Measurements from ENCODE around the gene PDE4DIP.
A peak's percentile ranks its signal among the peaks of the same experiment; 100 is the strongest.
"Not testable (repeated sequence)": the region's sequence is repeated elsewhere in the genome, so short reads cannot be mapped to it uniquely, and the experiment has no call there.

PDE4DIP gene

DNA sequence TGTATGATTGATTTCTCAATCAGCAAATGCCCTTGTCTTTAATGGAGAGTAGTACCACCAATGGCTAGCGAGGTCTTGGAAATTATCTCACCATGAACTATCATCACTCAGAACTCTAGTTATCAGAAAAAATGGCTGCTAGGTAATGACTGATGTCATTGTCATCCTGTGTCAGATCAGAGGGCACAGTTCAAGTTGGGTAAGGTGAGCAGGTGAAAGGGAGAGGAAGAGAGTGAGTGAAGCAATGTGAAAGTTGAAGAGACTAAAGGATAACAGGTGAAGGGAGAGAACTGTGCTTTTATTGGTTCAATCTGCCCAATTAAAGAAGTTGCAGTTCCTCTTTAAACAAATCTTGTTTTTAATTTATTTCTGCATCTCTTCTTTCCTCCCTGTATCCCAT is 76.8 kb downstream of the PDE4DIP start:
- H3K4me1 Mint-ChIP-seq = peaks cover 4 to 10% of the 10 kb centered on the region in 2 donors
- not testable (repeated sequence) for H3K9me3 Mint-ChIP-seq; H3K27ac Mint-ChIP-seq; H3K27me3 Mint-ChIP-seq; H3K4me3 Mint-ChIP-seq; ATAC-seq (replicated peaks); H3K36me3 Mint-ChIP-seq; DNase-seq

DNA sequence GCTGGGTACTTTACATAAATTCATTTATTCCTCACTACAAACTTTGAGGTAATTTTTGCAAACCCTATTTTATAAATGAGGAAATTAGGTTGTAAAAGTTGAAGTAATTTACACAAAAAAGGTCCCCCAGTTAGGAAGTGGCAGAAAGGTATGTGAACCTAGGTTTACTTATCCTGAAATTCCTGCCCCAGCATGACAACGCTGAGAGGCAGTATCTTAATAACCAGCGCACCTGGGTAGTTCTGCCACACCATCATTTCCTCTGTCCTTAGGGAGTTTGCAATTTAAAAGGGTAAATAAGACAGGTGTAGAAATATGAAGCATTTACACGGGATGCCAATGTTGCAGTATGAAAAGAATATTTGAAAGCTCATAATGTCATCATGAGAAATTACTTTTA is 79.6 kb downstream of the PDE4DIP start:
- H3K27ac Mint-ChIP-seq; DNase-seq; ATAC-seq (replicated peaks): not testable (repeated sequence)

DNA sequence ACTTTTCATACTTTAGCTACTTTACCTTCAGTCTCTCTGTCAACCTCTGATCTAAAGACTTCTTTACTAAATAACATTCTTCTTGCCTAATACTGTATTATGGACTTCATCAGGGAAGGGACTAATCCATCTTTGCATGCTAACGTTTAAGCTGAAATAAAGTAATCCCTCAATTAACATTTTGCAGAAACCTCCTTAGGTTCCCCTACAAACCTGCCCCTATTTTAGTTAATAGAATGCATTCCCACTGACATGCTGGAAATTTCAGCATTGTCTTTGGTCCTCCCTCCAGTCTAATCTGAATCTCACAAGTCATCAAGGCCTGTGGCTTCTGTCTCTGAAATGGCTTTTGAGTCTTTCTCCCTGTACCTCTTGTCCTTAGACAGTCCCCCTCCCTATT is 83.4 kb downstream of the PDE4DIP start:
- H3K4me3 Mint-ChIP-seq; H3K27ac Mint-ChIP-seq; DNase-seq; H3K27me3 Mint-ChIP-seq; H3K9me3 Mint-ChIP-seq; ATAC-seq (replicated peaks); H3K36me3 Mint-ChIP-seq; H3K4me1 Mint-ChIP-seq: not testable (repeated sequence)

More for the DNA sequence above, 79.6 kb downstream of the PDE4DIP start:
- H3K9me3 Mint-ChIP-seq, H3K36me3 Mint-ChIP-seq, H3K27me3 Mint-ChIP-seq, H3K4me1 Mint-ChIP-seq, H3K4me3 Mint-ChIP-seq: not testable (repeated sequence)

DNA sequence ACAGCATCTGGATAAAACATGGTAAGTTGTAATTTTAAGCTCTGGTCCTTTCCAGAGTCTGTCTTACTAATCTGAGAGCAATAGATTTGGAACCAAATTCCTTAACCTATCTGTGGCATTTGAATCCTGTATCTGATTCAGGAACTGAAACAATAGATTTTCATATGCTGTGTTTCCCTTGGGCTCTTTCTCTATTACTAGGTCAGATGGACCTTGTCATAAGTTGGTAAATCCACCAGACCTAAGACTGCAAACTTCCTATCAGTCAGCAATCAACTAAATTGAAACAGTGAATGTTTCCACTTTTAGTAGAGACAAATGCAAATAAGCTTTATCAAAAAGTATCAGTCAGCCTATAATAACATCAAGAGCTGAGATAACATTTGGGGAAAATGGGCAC is 85.0 kb downstream of the PDE4DIP start:
- H3K36me3 Mint-ChIP-seq, H3K4me3 Mint-ChIP-seq, DNase-seq, H3K27me3 Mint-ChIP-seq, H3K4me1 Mint-ChIP-seq, H3K27ac Mint-ChIP-seq, H3K9me3 Mint-ChIP-seq: not testable (repeated sequence)
- peak; percentile 71 to 74 for ATAC-seq (replicated peaks)

DNA sequence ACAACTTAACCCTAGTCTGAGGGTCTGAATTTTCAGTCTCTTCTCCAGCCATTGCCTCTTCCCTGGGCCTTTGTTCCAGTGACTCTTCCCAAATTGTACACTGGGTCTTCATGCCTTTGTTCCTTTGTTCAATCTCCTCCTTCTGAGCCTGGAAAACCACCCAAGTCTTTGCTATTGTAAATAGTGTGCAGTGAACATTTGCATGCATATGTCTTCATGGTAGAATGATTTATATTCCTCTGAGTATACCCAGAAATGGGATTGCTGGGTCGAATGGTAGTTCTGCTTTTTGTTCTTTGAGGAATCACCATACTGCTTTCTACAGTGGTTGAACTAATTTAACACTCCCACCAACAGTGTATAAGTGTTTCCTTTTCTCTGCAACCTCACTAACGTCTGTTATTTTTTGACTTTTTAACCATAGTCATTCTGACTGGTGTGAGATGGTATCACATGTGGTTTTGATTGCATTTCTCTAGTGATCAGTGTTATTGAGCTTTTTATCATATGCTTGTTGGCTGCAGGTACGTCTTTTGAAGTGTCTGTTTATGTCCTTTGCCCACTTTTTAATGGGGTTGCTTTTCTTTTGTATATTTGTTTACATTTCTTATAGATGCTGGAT is 91.3 kb downstream of the PDE4DIP start:
- DNase-seq, H3K27ac Mint-ChIP-seq, H3K9me3 Mint-ChIP-seq, H3K4me3 Mint-ChIP-seq, H3K4me1 Mint-ChIP-seq, H3K36me3 Mint-ChIP-seq, H3K27me3 Mint-ChIP-seq: not testable (repeated sequence)
- peak in 1 of 2 donors; percentile 18 for ATAC-seq (replicated peaks)

DNA sequence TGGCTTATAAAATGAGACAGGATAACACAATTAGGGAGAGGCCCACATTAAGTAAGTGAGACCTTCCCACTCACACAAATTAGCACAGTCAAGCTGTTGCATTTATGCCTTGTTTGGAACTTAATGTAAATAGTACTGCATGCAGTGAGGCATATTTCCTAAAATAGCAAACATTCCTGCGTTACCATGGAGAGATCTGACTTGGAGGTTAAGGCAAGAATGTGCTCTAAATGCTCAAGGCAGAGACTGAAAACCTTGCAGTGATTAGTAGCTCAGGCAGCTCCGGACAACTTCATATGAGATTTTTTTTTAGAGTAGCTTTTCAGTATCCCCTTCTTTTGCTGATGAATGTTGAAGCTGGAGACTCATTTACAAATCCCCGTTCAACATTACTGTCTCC is 98.7 kb downstream of the PDE4DIP start:
- not testable (repeated sequence) for ATAC-seq (replicated peaks); H3K4me3 Mint-ChIP-seq; H3K36me3 Mint-ChIP-seq; H3K27ac Mint-ChIP-seq; H3K27me3 Mint-ChIP-seq; H3K4me1 Mint-ChIP-seq; H3K9me3 Mint-ChIP-seq; DNase-seq

DNA sequence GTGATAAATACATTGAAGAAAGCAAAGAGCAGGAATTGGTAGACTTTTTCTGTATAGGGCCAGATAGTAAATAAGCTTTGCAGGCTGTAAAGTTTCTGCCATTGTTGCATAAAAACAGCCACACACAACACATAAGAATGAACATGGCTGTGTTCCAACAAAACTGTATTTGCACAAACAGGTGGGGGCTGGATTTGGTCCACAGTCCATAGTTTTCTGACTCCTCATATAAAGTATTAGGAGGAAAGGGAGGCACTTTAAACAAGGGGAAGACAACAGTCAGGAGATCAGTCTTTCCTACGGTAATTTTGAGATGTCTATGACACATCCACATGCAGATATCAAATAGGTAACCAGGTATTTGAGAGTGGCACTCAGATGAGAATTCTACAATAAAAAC is 100.9 kb downstream of the PDE4DIP start:
- not testable (repeated sequence) for H3K4me3 Mint-ChIP-seq; H3K27ac Mint-ChIP-seq; ATAC-seq (replicated peaks); H3K9me3 Mint-ChIP-seq; H3K36me3 Mint-ChIP-seq; DNase-seq; H3K27me3 Mint-ChIP-seq; H3K4me1 Mint-ChIP-seq

DNA sequence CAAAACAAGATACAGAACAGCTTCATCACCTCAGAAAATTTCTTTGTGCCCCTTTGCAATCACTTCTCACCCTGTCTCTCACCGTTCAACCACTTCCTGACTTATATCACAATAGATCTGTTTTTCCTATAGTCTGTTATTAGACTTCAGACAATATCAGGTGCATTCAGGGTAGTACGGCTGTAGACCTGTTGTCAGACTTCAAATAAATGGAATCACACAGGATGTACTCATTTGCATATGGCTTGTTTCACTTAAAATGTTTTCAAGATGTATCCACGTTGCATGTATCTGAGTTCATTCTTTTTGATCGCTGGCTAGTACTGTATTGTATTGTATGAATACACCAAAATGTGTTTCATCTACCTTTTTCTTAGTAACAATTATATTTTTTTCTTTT is 104.5 kb downstream of the PDE4DIP start:
- not testable (repeated sequence) for H3K36me3 Mint-ChIP-seq; H3K27me3 Mint-ChIP-seq; H3K9me3 Mint-ChIP-seq; H3K27ac Mint-ChIP-seq; H3K4me1 Mint-ChIP-seq; ATAC-seq (replicated peaks); DNase-seq; H3K4me3 Mint-ChIP-seq

DNA sequence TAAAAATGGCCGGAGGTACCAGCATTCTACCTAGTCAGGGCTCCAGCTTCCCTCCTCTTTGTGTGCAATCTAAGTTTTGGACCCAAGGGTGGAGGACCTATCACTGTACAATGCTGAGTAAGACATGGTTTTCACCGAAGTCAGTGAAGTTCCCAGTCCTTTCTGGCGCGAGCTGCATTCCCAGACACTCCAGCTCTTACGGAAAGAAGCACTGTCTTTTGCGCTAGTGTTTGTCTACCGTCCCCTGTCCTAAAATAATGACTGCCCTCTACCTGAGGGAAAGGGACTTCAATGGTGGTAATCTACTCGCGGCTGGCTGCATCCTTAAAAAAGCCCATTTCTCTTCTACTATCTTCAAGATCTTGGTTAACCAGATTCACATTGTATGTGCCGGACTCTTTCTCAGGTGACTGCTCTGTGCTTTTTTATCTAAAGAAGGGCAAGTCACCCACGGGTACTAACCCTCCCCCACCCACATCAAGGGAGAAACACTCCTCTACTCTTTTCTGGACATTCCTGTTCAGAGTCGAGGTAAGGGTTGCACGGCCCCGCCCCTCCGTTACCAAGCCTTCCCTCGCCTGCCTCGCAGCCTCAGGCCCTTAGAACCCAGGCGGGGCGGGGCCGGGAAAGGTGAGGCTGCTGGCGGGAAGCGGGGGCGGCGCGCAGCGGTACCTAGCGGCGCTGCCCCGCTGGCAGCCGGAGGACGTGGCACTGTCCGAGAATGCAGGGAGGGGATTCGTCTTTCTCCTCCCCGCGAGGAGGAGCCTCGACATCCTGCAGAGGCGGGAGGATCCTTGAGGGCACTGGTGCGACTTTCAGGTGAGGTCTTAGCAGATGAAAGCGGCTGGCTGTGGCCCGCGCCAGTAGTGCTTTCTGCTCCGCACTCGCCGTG is 107.4 kb downstream of the PDE4DIP start:
- H3K36me3 Mint-ChIP-seq = not testable (repeated sequence)
- peak overlapping the region; percentile 92 for H3K27ac Mint-ChIP-seq

DNA sequence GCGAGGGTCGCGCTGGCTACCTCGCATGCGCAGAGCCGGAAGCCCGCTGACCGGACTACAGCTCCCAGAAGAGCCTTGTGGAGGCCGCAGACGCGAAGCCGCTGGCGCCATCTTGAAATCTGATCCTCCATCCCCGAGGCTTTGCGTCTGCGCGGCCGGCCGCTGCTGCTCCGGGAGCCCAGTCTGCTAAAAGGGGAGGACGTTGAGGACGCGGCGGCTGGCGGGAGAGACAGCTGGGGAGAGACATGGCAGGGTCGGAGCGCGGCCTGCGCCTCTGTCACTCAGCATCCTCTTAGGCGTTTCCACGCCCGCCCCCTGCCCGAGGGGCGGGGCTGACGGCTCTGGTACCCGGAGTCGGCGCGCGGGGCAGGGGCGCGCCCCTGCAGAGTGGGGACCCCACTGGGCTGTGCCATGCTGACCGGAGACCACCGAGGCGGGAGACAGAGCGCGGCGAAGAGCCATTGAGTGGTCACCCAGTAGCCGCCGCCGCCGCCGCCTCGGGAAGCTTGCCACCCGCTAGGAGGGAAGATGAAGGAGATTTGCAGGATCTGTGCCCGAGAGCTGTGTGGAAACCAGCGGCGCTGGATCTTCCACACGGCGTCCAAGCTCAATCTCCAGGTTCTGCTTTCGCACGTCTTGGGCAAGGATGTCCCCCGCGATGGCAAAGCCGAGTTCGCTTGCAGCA is 108.2 kb downstream of the PDE4DIP start:
- peak overlapping the region; percentile 92 for H3K27ac Mint-ChIP-seq
- peaks cover 4 to 11% of the 10 kb centered on the region in 2 donors for H3K4me1 Mint-ChIP-seq
- not testable (repeated sequence) for H3K27me3 Mint-ChIP-seq, H3K9me3 Mint-ChIP-seq, H3K36me3 Mint-ChIP-seq
- peak; percentile 84 to 87 for ATAC-seq (replicated peaks)
- DNase-seq = peak; percentile 76
- peak overlapping the region; percentile 89 to 92 for H3K4me3 Mint-ChIP-seq

More for the DNA sequence above, 107.4 kb downstream of the PDE4DIP start:
- Mint-ChIP-seq H3K4me3 (peak overlapping the region; percentile 89 to 92), H3K4me1 (peaks cover 4 to 11% of the 10 kb centered on the region in 2 donors)
- DNase-seq (peak; percentile 74), ATAC-seq (replicated peaks) (peak; percentile 79 to 80)
- not testable (repeated sequence) for H3K27me3 Mint-ChIP-seq, H3K9me3 Mint-ChIP-seq

DNA sequence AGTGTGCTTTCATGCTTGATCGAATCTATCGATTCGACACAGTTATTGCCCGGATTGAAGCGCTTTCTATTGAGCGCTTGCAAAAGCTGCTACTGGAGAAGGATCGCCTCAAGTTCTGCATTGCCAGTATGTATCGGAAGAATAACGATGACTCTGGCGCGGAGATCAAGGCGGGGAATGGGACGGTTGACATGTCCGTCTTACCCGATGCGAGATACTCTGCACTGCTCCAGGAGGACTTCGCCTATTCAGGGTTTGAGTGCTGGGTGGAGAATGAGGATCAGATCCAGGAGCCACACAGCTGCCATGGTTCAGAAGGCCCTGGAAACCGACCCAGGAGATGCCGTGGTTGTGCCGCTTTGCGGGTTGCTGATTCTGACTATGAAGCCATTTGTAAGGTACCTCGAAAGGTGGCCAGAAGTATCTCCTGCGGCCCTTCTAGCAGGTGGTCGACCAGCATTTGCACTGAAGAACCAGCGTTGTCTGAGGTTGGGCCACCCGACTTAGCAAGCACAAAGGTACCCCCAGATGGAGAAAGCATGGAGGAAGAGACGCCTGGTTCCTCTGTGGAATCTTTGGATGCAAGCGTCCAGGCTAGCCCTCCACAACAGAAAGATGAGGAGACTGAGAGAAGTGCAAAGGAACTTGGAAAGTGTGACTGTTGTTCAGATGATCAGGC is 108.8 kb downstream of the PDE4DIP start:
- ATAC-seq (replicated peaks) = peak; percentile 2 to 4

DNA sequence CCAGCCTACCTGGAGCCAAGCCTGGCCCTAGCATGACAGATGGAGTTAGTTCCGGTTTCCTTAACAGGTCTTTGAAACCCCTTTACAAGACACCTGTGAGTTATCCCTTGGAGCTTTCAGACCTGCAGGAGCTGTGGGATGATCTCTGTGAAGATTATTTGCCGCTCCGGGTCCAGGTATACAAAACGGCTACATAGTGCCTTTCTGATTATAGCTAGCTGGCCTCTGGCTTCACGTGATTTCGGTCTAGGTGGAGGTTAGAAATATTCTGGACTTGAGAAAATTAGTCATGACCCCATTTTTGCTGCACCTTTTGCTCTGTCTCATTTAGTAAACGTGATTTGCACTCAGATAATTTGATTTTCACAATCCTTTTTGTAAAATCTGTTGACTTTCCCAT is 109.5 kb downstream of the PDE4DIP start:
- Mint-ChIP-seq H3K4me1 (peaks cover 6 to 11% of the 10 kb centered on the region in 2 donors), H3K4me3 (peak overlapping the region; percentile 15 to 66)
- H3K36me3 Mint-ChIP-seq; H3K27me3 Mint-ChIP-seq; ATAC-seq (replicated peaks); H3K27ac Mint-ChIP-seq; DNase-seq; H3K9me3 Mint-ChIP-seq: not testable (repeated sequence)

More for the DNA sequence above, 108.8 kb downstream of the PDE4DIP start:
- H3K36me3 Mint-ChIP-seq, H3K27ac Mint-ChIP-seq, H3K27me3 Mint-ChIP-seq, H3K9me3 Mint-ChIP-seq: not testable (repeated sequence)
- peak; percentile 1 for DNase-seq
- Mint-ChIP-seq H3K4me1 (peaks cover 4 to 11% of the 10 kb centered on the region in 2 donors), H3K4me3 (peak overlapping the region; percentile 83 to 85)

DNA sequence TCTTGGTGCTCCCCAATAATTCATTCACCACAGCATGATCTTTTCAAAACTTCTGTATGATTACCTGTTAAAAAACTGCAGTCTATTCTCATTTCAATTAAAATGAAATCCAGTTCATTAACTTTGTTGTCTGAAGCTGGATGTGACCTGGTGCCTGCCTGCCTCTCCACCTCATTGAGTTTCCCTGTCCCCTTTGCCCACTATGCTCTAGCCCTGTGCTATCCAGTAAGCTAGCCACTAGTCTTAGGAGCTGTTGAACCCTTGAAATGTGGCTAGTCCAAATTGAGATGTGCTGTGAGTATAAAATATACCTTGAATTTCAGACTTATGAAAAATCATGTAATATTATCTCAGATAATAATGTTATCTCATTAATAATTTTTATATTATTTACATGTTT is 114.1 kb downstream of the PDE4DIP start:
- not testable (repeated sequence) for H3K27ac Mint-ChIP-seq; H3K27me3 Mint-ChIP-seq; DNase-seq; H3K4me1 Mint-ChIP-seq; H3K9me3 Mint-ChIP-seq; H3K36me3 Mint-ChIP-seq; ATAC-seq (replicated peaks); H3K4me3 Mint-ChIP-seq
